Stimulated activated CD8-positive, alpha-beta memory T cell treated with anti-CD3 and anti-CD28 coated beads, Interleukin-2, amount 100 ng/mL, for 48 hours (primary cell): ENCODE measurements around the gene LRRC59.

Experiments
- DNase-seq, 2 donors: peaks; one replicate each; pipeline ENCODE4 v3.0.0-alpha.2; 2020; ENCODE audit warnings: low read depth in 2 of 2

LRRC59 gene

DNA sequence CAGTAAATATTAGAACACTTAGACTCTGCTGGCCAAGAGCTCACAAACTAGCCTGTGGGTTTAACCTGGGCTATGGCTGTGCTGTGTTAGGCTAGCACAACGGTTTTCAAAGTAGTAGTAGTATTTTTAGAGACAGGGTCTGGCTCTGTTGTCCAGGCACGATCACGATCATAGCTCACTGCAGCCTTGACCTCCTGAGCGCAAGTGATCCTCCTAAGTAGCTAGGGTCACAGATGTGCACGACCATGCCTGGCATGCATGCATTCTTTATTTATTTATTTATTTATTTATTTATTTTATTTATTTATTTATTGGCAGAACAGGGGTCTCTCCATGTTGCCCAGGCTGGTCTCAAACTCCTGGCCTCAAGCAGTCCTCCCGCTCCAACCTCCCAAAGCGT is 34.7 kb downstream of the LRRC59 start:
- no peak for DNase-seq

DNA sequence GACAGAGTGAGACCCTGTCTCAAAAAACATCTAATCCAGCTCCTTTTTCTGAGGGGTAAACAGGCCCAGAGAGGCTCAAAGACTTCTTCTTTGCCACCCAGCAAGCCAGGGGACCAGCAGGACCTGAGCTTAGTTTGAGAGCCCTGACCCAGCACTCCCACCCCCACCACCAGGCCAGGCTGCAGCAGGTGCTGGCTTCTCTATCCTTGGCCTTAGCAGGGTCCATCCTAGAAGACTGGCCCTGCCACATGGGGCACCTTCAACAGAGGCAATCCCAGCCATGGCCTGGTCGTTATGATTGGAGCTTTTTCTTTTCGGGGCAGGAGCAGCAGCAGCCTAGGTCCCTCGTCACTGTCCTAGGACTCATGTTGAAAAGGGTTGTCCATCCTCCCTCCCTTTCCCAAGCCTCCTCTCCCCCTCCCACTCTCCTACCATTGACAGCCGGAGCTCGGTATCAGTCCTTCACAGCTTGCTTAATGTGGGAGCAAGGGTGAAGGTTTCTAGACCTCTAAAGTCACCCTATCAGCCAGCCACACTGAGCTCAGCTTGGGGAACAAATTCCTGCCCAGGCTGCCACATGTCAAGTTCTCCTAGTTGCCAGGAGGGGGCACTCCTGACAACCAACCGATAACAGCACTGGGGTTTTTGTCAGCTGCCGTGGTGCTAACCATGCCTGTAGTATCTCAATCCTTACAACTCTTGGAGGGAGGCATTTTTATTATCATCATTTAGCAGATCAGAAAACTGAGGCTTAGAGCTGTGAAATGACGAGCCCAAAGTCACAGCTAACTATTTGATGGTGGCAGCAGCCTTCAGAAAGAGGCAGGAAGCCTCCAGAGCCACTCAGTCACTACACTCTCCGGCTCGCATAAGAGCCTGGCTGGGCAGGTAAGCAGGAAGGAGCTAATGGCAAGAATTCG is 35.5 kb downstream of the LRRC59 start:
- DNase-seq, result peak in 1 of 2 donors; percentile 24

DNA sequence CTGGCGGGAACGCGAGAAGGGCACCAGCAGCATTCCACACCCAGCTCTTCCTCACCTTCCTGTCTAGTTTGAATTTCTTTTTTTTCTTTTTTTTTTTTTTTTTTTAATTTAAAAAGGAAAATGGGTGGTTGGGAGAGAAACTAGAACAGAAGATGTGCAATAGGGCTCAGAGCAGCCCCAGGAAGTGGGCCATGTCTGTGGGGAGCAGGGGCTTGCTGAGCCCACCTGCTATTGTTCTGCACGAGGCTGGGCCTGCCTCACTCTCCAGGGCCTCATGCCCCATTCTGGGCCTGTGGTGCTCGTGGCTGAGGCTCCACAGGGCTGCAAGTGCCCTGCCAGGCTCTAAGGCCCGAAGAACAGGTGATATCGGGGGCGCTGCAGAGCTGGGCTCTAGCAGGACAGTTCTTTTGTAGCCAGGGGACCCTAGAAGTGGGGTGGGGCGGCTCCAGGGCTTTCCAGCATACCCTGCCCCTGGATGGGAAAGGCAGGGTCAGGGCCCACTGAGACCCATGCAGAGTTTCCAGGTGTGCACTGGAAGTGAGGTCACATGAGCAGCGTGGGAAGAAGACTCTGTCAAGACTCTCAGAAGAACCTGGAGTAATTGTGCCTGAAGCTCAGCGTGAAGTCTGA is 36.7 kb downstream of the LRRC59 start:
- no peak for DNase-seq

DNA sequence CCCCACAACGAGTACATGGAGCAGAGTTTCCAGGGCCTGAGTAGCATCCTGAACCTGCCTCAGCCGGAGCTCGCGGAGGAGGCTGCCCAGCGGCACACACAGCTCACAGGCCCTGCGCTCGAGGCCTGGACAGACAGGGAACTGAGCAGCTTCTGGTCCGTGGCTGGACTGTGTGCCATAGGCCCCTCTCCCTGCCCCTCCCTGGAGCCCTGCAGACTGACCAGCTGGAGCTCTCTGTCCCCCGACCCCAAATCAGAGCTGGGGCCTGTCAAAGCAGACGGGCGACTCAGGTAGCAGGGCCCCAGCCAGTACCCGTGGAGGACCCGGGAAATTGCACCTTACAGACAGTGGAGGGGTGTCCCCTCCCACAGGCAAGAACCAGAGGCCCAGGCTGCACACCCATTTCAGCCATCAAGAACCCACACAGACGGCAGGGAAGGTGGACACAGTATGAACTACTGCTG is 37.3 kb downstream of the LRRC59 start:
- no peak for DNase-seq

DNA sequence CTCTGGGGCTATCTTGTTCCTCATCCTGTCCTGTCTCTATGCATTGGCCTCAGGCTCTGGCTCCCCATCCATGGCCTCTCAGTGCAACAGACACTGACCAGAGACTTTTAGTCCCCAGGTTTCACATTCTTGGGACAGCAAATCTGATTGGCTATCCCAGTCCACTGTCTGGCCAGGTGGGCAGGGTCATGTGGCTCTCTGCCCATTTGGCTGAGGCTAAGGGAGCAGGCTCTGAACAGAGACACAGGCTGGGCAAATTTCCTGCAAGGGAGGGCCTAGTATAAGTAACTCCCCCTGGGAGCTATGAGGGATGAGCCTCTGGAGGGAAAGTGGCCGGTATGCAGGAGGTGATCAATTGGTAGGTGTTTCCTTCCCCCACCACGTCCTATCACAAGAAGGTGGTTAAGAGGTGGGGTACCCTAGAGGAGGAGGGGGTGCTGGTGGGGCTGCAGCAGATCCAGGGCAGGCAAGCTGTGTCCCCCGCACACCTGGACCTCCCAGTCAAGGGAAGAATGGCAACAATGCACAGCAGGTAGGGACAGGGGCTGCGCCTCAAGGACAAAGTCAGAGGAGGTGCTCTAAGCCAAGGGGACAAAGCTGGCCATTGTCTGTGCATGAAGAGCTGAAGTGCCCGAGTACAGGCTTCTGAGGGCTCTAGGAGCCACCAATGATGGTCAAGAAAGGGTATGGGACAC is 38.2 kb downstream of the LRRC59 start:
- no peak for DNase-seq

DNA sequence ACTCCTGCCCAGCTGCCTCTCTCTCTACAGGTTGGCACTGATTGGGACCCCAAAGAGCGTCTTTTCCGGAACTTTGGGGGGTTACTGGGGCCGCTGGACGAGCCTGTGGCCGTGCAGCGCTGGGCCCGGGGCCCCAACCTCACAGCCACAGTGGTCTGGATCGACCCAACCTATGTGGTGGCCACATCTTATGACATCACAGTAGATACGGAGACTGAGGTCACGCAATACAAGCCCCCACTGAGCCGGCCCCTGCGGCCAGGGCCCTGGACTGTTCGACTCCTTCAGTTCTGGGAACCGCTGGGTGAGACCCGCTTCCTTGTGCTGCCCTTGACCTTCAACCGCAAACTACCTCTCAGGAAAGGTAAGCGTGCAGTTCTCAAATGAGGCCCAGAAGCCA is 39.1 kb downstream of the LRRC59 start:
- DNase-seq, result no peak

DNA sequence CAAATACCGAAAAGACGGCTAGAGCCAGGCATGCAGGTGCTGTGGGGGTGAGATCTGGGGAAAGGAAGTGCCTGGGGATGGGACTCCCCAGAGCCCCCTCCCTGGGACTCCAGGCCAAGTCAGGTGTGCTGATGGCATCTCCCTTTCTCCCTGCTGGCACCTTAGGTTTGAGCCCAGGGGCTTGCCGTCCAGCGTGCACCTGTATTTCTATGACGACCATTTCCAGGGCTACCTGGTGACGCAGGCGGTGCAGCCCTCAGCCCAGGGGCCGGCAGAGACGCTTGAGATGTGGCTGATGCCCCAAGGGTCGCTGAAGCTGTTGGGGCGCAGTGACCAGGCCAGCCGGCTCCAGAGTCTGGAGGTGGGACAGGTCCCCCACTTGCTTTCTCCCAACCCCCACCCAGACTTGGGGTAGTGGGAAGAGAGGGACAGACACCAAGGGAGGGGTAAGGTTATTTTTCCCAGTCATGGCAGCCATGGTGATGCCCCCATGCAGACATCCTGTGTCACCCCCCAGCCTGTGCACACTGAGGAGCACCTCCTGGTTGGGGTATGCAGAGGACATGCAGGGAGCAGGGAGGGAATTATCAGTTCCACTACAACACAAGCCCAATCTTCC is 40.3 kb downstream of the LRRC59 start:
- DNase-seq, result no peak

DNA sequence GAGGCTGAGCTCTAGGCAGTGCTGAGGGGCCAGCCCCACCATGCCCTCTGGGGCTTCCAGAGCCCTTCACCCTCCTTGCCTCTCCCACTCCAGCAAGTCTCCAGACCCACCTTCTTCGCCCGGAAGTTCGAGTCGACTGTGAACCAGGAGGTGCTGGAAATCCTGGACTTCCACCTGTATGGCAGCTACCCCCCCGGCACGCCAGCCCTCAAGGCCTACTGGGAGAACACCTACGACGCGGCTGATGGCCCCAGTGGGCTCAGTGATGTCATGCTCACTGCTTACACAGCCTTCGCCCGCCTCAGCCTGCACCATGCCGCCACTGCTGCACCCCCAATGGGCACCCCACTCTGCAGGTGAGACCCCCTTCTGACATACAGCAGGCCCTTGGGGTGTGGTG is 40.9 kb downstream of the LRRC59 start:
- DNase-seq, result no peak

DNA sequence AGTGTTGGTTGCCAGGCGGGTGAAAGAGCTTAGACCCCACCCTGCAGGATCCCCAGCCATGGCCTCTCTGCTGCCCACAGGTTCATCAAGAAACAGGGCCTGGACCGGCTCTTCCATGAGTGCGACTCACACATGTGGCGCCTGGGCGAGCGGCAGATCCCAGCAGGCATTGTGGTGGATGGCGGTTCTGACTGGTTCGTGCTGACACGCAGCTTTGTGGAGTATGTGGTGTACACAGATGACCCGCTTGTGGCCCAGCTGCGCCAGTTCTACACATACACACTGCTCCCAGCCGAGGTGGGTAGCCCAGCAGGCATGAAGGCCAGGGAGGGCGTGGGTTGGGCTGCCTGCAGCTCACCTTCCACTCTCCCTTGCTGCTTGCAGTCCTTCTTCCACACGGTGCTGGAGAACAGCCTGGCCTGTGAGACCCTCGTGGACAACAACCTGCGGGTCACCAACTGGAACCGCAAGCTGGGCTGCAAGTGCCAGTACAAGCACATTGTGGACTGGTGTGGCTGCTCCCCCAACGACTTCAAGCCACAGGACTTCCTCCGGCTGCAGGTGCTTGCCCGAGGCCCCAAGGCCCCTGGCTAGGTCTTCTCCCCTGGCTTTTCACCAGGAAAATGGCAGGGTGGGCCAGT is 41.5 kb downstream of the LRRC59 start:
- no peak for DNase-seq

DNA sequence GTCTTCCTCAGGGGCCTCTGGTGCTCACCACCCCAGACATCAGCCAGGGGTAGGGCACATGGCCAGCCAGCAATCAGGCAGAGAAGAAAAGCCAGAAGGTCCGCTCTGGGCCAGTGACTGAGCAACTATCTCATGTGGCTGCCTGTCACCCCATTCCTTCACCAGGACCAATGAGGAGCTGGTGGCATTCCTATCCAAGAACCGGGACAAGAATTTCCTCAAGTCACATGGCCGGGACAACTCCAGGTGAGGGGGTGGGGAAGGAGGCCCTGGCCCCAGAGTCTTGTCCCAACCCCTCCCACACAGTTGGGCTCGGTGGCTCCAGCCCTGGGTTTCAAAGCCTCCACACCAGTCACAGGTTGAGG is 42.0 kb downstream of the LRRC59 start:
- no peak for DNase-seq

DNA sequence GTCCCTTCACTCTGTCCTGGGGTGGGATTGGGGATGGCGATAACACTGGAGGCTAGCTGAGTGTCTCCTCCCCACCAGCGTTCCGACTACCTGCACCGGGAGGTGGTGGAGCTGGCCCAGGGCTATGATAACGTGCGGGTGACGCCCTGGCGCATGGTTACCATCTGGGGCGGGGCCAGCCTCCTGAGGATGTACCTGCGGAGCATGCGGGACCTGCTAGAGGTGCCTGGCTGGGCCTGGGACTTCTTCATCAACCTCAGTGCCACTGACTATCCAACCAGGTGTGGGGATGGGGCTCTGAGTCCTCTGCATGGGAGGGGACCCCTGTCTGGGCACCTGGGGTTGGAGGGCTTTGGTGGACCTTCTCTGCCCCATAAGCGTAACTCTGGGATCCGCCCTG is 42.5 kb downstream of the LRRC59 start:
- DNase-seq, result no peak

DNA sequence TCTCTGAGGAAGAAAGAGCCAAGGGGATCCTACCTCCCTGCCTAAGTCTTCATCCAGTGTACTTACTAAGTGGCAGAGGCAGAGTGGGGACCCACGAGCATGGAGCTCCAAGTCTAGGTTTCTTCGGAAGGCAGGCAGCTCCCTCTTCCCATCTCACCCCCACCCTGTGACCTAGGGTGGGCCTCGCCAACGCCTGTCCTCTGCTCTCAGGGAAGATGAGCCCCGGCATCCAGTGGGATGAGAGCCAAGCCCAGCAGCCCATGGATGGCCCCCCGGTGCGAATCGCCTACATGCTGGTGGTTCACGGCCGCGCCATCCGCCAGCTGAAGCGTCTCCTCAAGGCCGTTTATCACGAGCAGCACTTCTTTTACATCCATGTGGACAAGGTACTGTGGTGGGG is 43.1 kb downstream of the LRRC59 start:
- no peak for DNase-seq

DNA sequence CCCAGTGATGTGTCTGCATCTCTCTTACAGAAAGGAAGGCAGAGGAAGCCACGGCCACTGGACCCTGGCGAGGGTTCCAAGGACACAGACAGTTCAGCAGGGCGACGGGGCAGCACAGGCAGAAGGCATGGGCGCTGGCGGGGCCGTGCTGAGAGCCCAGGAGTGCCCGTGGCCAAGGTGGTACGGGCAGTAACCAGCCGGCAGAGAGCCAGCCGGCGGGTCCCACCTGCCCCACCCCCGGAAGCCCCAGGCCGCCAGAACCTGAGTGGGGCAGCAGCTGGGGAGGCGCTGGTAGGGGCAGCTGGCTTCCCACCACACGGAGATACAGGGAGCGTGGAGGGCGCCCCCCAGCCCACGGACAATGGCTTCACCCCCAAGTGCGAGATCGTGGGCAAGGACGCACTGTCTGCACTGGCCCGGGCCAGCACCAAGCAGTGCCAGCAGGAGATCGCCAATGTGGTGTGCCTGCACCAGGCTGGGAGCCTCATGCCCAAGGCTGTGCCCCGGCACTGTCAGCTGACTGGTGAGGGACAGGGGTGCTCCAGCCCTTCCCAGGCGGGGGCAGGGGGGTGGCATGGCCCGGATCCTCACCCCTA is 43.6 kb downstream of the LRRC59 start:
- DNase-seq, result no peak

DNA sequence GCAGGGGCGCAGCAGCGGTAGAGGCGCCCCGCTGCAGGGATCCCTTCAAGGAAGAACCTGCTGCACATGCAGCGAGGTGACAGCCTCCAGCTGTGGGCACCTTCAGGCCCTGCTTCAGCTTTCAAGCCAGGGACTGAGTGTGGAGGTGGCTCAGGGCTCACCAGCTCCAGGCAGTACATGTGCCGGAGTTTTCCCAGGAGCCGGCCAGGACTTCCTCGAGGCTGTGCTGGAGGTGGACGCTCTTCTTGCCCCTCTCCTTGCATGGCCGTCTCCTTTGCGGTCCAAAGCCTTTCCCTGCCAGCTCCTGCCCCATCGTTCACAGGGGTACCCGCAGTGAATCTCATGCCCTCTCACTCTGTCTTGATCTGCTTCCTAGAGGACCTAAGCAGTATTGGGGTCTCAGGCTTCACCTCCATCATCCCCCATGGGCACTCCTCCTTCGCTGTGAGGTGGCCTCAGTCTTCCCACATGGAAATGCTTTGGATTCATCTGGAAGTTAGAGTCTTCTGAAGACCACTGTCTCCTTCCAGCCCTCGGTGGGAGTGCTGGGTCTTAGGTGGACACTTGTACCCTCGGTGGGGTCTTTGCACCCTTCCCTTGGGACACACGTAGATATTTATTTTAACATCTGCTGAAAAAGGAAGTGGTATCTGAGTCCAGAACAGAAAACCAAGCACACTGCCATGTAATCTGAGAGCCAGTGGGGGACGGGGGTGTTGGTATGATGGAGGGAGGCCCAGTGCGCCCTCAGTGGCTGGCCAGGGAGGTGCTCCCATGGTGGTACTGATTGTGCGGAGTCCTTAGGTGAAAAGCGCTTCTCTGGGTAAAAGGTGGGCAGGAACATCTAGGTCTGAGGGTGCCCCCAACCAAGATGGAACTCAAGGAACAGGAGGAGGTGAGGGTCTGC is 44.4 kb downstream of the LRRC59 start:
- DNase-seq, result no peak

DNA sequence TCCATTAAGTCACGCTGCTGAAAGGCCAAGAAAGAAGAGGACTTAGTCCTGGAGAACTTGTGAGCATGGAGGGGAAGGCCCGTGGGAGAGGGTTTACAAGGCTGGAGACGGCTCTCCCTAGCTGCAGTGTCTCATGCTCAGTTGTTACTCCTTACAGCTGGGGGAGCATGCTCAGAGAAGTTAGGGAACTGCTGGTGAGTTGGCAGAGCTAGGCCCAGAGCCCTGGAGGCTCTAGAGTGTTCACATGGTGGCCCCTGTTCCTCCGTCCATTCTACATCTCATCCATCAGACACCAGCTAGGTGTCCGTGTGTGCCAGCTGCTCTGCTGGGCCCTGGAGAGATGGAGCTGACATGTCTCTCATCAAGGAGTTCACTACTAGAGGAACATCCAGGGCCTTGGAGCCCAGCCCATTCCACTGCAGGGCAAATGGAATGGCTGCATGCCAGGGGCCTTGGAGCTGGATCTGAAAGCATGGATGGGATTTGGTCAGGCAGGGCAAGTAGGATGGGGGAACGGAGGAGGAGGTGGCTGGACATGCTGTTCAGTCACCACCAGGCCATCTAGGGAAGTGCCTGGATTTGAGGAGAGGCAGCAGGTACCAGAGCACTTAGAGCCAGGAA is 45.1 kb downstream of the LRRC59 start:
- DNase-seq, result no peak

DNA sequence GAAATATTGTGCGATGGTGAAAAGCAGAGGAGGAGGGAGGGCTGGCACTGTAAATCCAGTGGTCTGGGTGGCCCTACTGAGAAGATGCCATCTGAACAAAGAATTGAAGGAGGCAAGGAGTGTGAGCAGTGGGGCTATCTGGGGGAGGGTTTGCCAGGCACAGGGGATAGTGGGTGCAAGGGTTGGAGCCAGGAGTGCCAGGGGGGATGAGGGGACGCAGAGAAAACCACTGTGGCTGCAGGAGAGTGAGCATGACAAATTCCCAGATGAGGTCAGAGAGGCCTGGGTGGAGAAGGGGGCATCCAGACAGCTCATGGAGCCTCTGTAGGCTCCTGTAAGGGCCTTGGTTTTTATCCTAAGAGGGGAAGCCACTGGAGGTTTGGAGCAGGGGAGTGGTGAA is 46.6 kb downstream of the LRRC59 start:
- no peak for DNase-seq

DNA sequence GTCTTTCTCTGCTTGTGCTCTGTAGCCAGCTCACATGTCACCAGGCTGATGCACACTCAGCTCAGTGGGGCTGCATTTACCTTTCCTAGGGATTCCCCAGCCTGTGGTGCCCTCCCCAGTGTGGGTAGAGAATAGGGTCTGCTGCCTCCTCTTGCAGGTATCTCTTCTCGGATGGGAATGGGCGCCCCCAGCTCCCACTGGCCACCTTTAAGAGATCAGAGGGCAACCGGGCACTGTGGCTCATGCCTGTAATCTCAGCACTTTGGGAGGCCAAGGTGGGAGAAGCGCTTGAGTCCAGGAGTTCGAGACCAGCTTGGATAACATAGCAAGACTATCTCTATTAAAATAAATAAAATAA is 48.1 kb downstream of the LRRC59 start:
- DNase-seq, result no peak

DNA sequence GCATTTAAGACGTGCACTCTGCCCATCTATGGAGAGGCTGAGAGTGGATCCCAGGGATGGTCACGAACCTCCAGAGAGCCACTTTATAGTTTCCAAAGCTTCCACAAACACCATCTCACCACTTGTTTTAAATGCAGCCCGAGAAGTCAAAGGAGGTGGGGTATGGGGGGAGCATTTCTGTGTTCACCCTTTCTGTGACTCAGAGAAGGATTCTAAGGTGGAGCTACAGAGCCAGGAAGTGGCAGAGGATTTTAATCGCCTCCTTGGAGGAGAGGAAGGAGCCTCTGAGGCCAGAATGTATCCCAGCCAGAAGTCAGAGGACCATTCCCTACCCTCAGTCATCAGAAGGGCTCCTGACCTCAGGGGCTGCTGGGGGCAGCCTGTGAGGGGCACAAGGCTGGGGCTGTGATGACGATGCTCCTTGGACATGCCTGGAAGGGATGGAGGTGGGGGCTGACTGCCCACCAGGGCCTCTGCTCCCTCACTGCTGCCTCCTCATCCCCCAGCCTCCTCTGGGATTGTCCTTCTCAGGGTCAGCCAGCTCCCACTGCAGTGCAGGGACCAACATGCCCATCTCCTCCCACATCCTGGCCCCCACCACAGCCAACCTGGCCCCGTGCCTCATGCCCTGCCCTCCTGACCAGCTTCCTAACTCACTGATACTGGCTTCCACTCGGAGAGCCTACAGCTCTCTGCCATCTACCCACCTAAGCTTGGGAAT is 48.6 kb downstream of the LRRC59 start:
- DNase-seq, result no peak

DNA sequence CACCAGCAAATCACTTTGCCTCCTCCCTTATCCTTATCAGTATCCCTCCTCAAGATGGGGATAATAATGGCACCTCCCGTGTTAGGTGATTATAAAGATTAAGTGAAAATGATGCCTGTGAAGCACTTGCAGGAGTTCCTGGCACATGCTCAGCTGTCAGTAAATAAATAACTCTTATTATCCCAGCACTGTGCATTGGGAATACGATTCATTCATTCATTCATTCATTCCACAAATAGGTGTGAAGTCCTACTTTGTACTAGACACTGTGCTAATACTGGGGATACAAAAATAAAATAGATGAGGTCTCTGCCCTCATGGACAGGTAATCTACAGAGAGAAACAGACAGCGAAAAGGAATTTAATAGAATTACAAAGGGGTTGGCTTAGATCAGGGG is 49.4 kb downstream of the LRRC59 start:
- no peak for DNase-seq
